DOHH2 (cell line): ENCODE results near the gene C1QTNF12.

Experiments used
- H3F3A ChIP-seq: fragments of 200-600 bp; sonication (generic), shearing (Covaris generic); 2 replicates; pipeline ENCODE4 v1.6.0; 2016; ENCODE audit warnings: antibody characterized with exemption, mild to moderate bottlenecking; ENCODE audit not compliant: control insufficient read depth, insufficient read depth
- H3K27ac ChIP-seq: fragments of 200-600 bp; sonication (generic); 2 replicates; pipeline ENCODE4 v1.5.1; 2014; ENCODE audit warnings: low read depth, mild to moderate bottlenecking, low read length, moderate library complexity
- H3K27me3 ChIP-seq: fragments of 200-600 bp; sonication (generic); 2 replicates; pipeline ENCODE4 v1.6.1; 2014; ENCODE audit warnings: mild to moderate bottlenecking, low read length, mixed read lengths; ENCODE audit not compliant: control insufficient read depth
- H3K36me3 ChIP-seq: fragments of 200-600 bp; sonication (generic); 2 replicates; pipeline ENCODE4 v1.6.1; 2014; ENCODE audit warnings: mild to moderate bottlenecking, low read length, moderate library complexity, mixed read lengths; ENCODE audit not compliant: control insufficient read depth
- H3K4me1 ChIP-seq: fragments of 200-600 bp; sonication (generic); 2 replicates; pipeline ENCODE4 v1.6.1; 2014; ENCODE audit warnings: mild to moderate bottlenecking, low read length, mixed read lengths; ENCODE audit not compliant: control insufficient read depth
- H3K4me2 ChIP-seq: fragments of 200-600 bp; sonication (generic); 2 replicates; pipeline ENCODE4 v1.6.0; 2014; ENCODE audit warnings: mild to moderate bottlenecking, low read length, moderate library complexity
- H3K4me3 ChIP-seq: fragments of 200-600 bp; sonication (generic); 2 replicates; pipeline ENCODE4 v1.5.1; 2014; ENCODE audit warnings: mild to moderate bottlenecking, low read length, mixed read lengths
- H3K79me2 ChIP-seq: fragments of 200-600 bp; sonication (generic); 2 replicates; pipeline ENCODE4 v1.6.1; 2014; ENCODE audit warnings: mild to moderate bottlenecking, low read length, mixed read lengths; ENCODE audit not compliant: control insufficient read depth
- H3K9me2 ChIP-seq: fragments of 200-600 bp; sonication (generic); replicated peaks from 2 replicates; pipeline ENCODE4 v1.6.1; 2014; ENCODE audit warnings: mild to moderate bottlenecking, low read length, mixed read lengths; ENCODE audit not compliant: control insufficient read depth
- H3K9me3 ChIP-seq: fragments of 200-600 bp; sonication (generic); 2 replicates; pipeline ENCODE4 v1.6.1; 2014; ENCODE audit warnings: antibody characterized with exemption, low read length, mixed read lengths; ENCODE audit not compliant: control insufficient read depth, insufficient read depth
- H4K20me1 ChIP-seq: fragments of 200-600 bp; sonication (generic); 2 replicates; pipeline ENCODE4 v1.6.0; 2014; ENCODE audit warnings: low read depth, mild to moderate bottlenecking, antibody characterized with exemption, low read length, moderate library complexity; ENCODE audit not compliant: control insufficient read depth, insufficient read depth
- EZH2phosphoT487 ChIP-seq: fragments of 200-600 bp; sonication (generic); IDR thresholded peaks from 2 replicates; pipeline ENCODE4 v1.6.1; 2017; ENCODE audit warnings: borderline replicate concordance, mild to moderate bottlenecking, antibody characterized with exemption, low read length, moderate library complexity, mixed read lengths
- TF ChIP-seq, protein P1 (sequence below): fragments of 200-600 bp; sonication (generic); IDR thresholded peaks from one replicate; pipeline ENCODE4 v1.5.1; 2014; ENCODE audit warnings: antibody characterized with exemption, mild to moderate bottlenecking, low read depth, low read length; ENCODE audit not compliant: poor library complexity, severe bottlenecking

C1QTNF12 gene

DNA sequence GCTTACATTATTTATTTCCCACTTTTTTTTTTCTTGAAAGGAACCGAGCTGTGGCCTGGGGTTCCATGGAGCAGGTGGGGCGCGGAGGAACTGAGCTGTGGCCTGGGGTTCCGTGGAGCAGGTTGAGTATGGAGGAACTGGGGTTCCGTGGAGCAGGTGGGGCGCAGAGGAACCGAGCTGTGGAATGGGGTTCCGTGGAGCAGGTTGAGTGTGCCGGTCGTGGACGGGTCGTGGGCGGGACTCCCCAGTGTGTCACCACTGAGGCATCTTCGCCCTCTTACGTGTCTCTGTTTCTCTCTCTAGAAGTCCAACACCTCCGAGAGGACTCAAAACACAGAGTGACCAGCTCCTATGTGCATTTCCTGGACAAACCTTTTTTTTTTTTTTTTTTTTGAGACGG, 32.5 kb upstream of the C1QTNF12 start:
- no peak overlapping the region for H3K27ac ChIP-seq
- no peaks in the 10 kb centered on the region for H3K27me3 ChIP-seq
- H3K9me3 ChIP-seq: no peaks in the 10 kb centered on the region
- no peaks in the 10 kb centered on the region for H3K36me3 ChIP-seq
- H3K4me1 ChIP-seq: peaks cover 9% of the 10 kb centered on the region
- peaks cover 5% of the 10 kb centered on the region for H3K79me2 ChIP-seq
- H3K4me2 ChIP-seq: no peak overlapping the region
- H3K9me2 ChIP-seq: no peaks in the 10 kb centered on the region
- no peak for TF ChIP-seq EZH2phosphoT487
- TF ChIP-seq, protein P1, sequence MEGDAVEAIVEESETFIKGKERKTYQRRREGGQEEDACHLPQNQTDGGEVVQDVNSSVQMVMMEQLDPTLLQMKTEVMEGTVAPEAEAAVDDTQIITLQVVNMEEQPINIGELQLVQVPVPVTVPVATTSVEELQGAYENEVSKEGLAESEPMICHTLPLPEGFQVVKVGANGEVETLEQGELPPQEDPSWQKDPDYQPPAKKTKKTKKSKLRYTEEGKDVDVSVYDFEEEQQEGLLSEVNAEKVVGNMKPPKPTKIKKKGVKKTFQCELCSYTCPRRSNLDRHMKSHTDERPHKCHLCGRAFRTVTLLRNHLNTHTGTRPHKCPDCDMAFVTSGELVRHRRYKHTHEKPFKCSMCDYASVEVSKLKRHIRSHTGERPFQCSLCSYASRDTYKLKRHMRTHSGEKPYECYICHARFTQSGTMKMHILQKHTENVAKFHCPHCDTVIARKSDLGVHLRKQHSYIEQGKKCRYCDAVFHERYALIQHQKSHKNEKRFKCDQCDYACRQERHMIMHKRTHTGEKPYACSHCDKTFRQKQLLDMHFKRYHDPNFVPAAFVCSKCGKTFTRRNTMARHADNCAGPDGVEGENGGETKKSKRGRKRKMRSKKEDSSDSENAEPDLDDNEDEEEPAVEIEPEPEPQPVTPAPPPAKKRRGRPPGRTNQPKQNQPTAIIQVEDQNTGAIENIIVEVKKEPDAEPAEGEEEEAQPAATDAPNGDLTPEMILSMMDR: no peak
- H4K20me1 ChIP-seq: no peaks in the 10 kb centered on the region
- H3F3A ChIP-seq: no peaks in the 10 kb centered on the region
- H3K4me3 ChIP-seq: no peak overlapping the region

DNA sequence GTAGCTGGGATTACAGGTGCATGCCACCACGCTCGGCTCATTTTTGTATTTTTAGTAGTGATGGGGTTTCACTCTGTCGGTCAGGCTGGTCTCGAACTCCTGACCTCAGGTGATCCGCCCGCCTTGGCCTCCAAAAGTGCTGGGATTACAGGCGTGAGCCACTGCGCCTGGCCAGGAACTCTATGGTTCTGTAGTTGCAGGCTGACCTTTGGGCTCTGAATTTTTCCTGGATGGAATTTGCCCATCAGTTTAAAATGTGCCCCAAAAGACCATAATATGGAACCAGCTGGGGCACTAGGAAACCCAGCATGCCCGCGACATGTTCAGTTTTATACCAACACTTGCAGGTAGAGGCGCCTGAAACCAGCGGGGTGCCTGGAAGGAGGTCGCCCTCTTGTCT, 32.1 kb upstream of the C1QTNF12 start:
- Histone ChIP-seq H3K9me2 (no peaks in the 10 kb centered on the region), H3K79me2 (peaks cover 6% of the 10 kb centered on the region), H3K4me1 (peaks cover 9% of the 10 kb centered on the region), H3K27ac (no peak overlapping the region), H3K9me3 (no peaks in the 10 kb centered on the region), H3K4me3 (no peak overlapping the region), H3F3A (no peaks in the 10 kb centered on the region), H3K27me3 (no peaks in the 10 kb centered on the region), H3K36me3 (no peaks in the 10 kb centered on the region), H4K20me1 (no peaks in the 10 kb centered on the region), H3K4me2 (no peak overlapping the region)
- no peak for TF ChIP-seq EZH2phosphoT487
- TF ChIP-seq, protein P1: no peak

DNA sequence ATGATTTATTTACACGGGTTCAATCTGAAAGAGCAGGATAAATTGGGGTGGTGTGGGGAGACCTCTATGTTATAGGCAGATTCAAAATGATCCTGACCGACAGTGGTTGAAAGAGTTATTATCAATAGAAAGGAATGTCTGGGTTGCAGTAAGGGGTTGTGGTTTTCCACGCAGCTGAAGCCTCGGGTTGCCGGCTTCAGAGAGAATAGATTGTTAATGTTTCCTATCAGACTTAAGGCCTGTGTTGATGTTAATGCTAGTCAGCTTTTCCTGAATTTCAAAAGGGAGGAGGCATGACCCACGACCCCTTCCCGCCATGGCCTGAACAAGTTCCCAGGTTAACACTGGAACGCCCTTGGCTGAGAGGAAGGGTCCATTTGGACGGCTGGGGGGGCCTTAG, 29.3 kb upstream of the C1QTNF12 start:
- no peaks in the 10 kb centered on the region for H3K9me3 ChIP-seq
- H3K27me3 ChIP-seq: no peaks in the 10 kb centered on the region
- H4K20me1 ChIP-seq: peaks cover 17% of the 10 kb centered on the region; the same call in 1 of the 2 replicates
- H3K27ac ChIP-seq: no peak overlapping the region
- TF ChIP-seq, protein P1: no peak
- no peak for TF ChIP-seq EZH2phosphoT487
- peaks cover 34% of the 10 kb centered on the region for H3K79me2 ChIP-seq
- H3K36me3 ChIP-seq: peaks cover 21% of the 10 kb centered on the region
- H3K9me2 ChIP-seq: no peaks in the 10 kb centered on the region
- no peaks in the 10 kb centered on the region for H3F3A ChIP-seq
- H3K4me3 ChIP-seq: no peak overlapping the region
- H3K4me1 ChIP-seq: peaks cover 28% of the 10 kb centered on the region
- H3K4me2 ChIP-seq: no peak overlapping the region
